ENCODE data around the gene PTPRK. TPM values are rescaled to one million over a fixed set of nuclear protein-coding genes. Genes with fewer than 3 reads are reported as not detected.

Gene PTPRK
- total RNA-seq, 2 donors from 2014 or later, result 113 to 121 TPM

- DNase-seq, result no peak
- no peak for ATAC-seq
- intact Hi-C loops (cut with DNase I, micrococcal nuclease), result no loop called here
Measured at GRCh38 chr6:128053109-128053508, 467.3 kb downstream of the PTPRK start.

- intact Hi-C loops (cut with DNase I, micrococcal nuclease), result no loop called here
- DNase-seq, result no peak
- no peak for ATAC-seq
Measured at GRCh38 chr6:128047989-128048388, 472.4 kb downstream of the PTPRK start.

- DNase-seq (no peak), ATAC-seq (no peak)
- intact Hi-C loops (cut with DNase I, micrococcal nuclease), result no loop called here
Measured at GRCh38 chr6:128046033-128046432, 474.4 kb downstream of the PTPRK start.

- no peak for ATAC-seq
- intact Hi-C loops (cut with DNase I, micrococcal nuclease), result no loop called here
- no peak for DNase-seq
Measured at GRCh38 chr6:128039543-128039942, 480.9 kb downstream of the PTPRK start.

- DNase-seq (no peak), ATAC-seq (no peak)
- intact Hi-C loops (cut with DNase I, micrococcal nuclease), result no loop called here
Measured at GRCh38 chr6:128036808-128037570, 483.4 kb downstream of the PTPRK start.

- no peak for DNase-seq
- intact Hi-C loops (cut with DNase I, micrococcal nuclease), result no loop called here
- ATAC-seq, result no peak
Measured at GRCh38 chr6:128033156-128033555, 487.2 kb downstream of the PTPRK start.

- intact Hi-C loops (cut with DNase I, micrococcal nuclease), result no loop called here
- DNase-seq (no peak), ATAC-seq (no peak)
Measured at GRCh38 chr6:128032042-128032441, 488.4 kb downstream of the PTPRK start.

GRCh38 chr6:128029826-128030225 lies 490.6 kb downstream of the PTPRK start:
- DNase-seq (no peak), ATAC-seq (no peak)
- intact Hi-C loops (cut with DNase I, micrococcal nuclease), result no loop called here

- DNase-seq (no peak), ATAC-seq (no peak)
- intact Hi-C loops (cut with DNase I, micrococcal nuclease), result no loop called here
Measured at GRCh38 chr6:128028183-128028582, 492.2 kb downstream of the PTPRK start.

GRCh38 chr6:128025478-128025877 lies 494.9 kb downstream of the PTPRK start:
- intact Hi-C loops (cut with DNase I, micrococcal nuclease), result no loop called here
- DNase-seq, result no peak
- no peak for ATAC-seq

GRCh38 chr6:128024969-128025368 lies 495.4 kb downstream of the PTPRK start:
- no peak for DNase-seq
- no peak for ATAC-seq
- intact Hi-C loops (cut with DNase I, micrococcal nuclease), result no loop called here

GRCh38 chr6:128024046-128024445 lies 496.4 kb downstream of the PTPRK start:
- no peak for DNase-seq
- intact Hi-C loops (cut with DNase I, micrococcal nuclease), result no loop called here

GRCh38 chr6:128018821-128019220 lies 501.6 kb downstream of the PTPRK start:
- intact Hi-C loops (cut with DNase I, micrococcal nuclease), result no loop called here
- DNase-seq (no peak), ATAC-seq (no peak)

More at GRCh38 chr6:128024046-128024445, 496.4 kb downstream of the PTPRK start:
- no peak for ATAC-seq

- intact Hi-C loops (cut with DNase I, micrococcal nuclease), result no loop called here
- no peak for DNase-seq
- no peak for ATAC-seq
Measured at GRCh38 chr6:128017288-128017687, 503.1 kb downstream of the PTPRK start.

- no peak for DNase-seq
- ATAC-seq, result no peak
- intact Hi-C loops (cut with DNase I, micrococcal nuclease), result no loop called here
Measured at GRCh38 chr6:128007658-128008057, 512.7 kb downstream of the PTPRK start.

- DNase-seq (no peak), ATAC-seq (no peak)
- intact Hi-C loops (cut with DNase I, micrococcal nuclease), result no loop called here
Measured at GRCh38 chr6:128005009-128005408, 515.4 kb downstream of the PTPRK start.

- ATAC-seq (no peak), DNase-seq (no peak)
- intact Hi-C loops (cut with DNase I, micrococcal nuclease), result no loop called here
Measured at GRCh38 chr6:128000363-128000762, 520.0 kb downstream of the PTPRK start.

- ATAC-seq, result no peak
- DNase-seq, result no peak
- intact Hi-C loops (cut with DNase I, micrococcal nuclease), result no loop called here
Measured at GRCh38 chr6:127998985-127999384, 521.4 kb downstream of the PTPRK start.

GRCh38 chr6:127997496-127998164 lies 522.8 kb downstream of the PTPRK start:
- DNase-seq (no peak), ATAC-seq (no peak)
- intact Hi-C loops (cut with DNase I, micrococcal nuclease), result no loop called here

- ATAC-seq, result no peak
- intact Hi-C loops (cut with DNase I, micrococcal nuclease), result no loop called here
- DNase-seq, result no peak
Measured at GRCh38 chr6:127996925-127997324, 523.5 kb downstream of the PTPRK start.

- ATAC-seq (no peak), DNase-seq (no peak)
- intact Hi-C loops (cut with DNase I, micrococcal nuclease), result no loop called here
Measured at GRCh38 chr6:127992144-127992543, 528.3 kb downstream of the PTPRK start.

Data from left colon (tissue), 2 donors.